Ramos (cell line): ENCODE results near the gene VAT1.
"Not testable (repeated sequence)": the region's sequence is repeated elsewhere in the genome, so short reads cannot be mapped to it uniquely, and the experiment has no call there.

Experiments used
- in situ Hi-C: fragments of 300-500 bp; cut with MboI; formaldehyde crosslinking; loops from one replicate; pipeline ENCODE4 v1.14.3; 2022; ENCODE audit warnings: low sequenced_read_pairs; ENCODE audit not compliant: unreplicated experiment

VAT1 gene

GRCh38 chr17:43021741-43022512 is at the start of gene VAT1:
TSS of gene VAT1 (minus strand) at chr17:43022385. CDS start at chr17:43022322, 63 bp downstream.
- in situ Hi-C loops: no loop called here

GRCh38 chr17:43070872-43071271 is 48.7 kb upstream of the VAT1 start:
- in situ Hi-C loops: no loop called here

GRCh38 chr17:43070257-43070656 is 48.1 kb upstream of the VAT1 start:
- in situ Hi-C loops: no loop called here

- in situ Hi-C loops: no loop called here
Observed at GRCh38 chr17:43069368-43069898, 47.2 kb upstream of the VAT1 start.

- in situ Hi-C loops: no loop called here
Observed at GRCh38 chr17:43068570-43069367, 46.6 kb upstream of the VAT1 start.

- in situ Hi-C loops: no loop called here
Observed at GRCh38 chr17:43062984-43063638, 40.9 kb upstream of the VAT1 start.

GRCh38 chr17:43056051-43056450 is 33.9 kb upstream of the VAT1 start:
- in situ Hi-C loops: no loop called here

GRCh38 chr17:43053008-43053407 is 30.8 kb upstream of the VAT1 start:
- in situ Hi-C loops: not testable (repeated sequence)

GRCh38 chr17:43051969-43052368 is 29.8 kb upstream of the VAT1 start:
- in situ Hi-C loops: no loop called here

- in situ Hi-C loops: no loop called here
Observed at GRCh38 chr17:43044024-43044423, 21.8 kb upstream of the VAT1 start.

GRCh38 chr17:43043307-43043706 is 21.1 kb upstream of the VAT1 start:
- in situ Hi-C loops: no loop called here

GRCh38 chr17:43042025-43042628 is 19.9 kb upstream of the VAT1 start:
- in situ Hi-C loops: no loop called here

GRCh38 chr17:43040655-43041054 is 18.5 kb upstream of the VAT1 start:
- in situ Hi-C loops: no loop called here

GRCh38 chr17:43039646-43040045 is 17.5 kb upstream of the VAT1 start:
- in situ Hi-C loops: no loop called here

- in situ Hi-C loops: no loop called here
Observed at GRCh38 chr17:43034894-43035293, 12.7 kb upstream of the VAT1 start.

GRCh38 chr17:43033948-43034881 is 12.0 kb upstream of the VAT1 start:
- in situ Hi-C loops: no loop called here

- in situ Hi-C loops: no loop called here
Observed at GRCh38 chr17:43031666-43032065, 9.5 kb upstream of the VAT1 start.

- in situ Hi-C loops: no loop called here
Observed at GRCh38 chr17:43030137-43030767, 8.1 kb upstream of the VAT1 start.
